Frontal cortex (tissue), 4 donors: ENCODE results near the gene TRIM74. TPM values are rescaled to one million over a fixed set of nuclear protein-coding genes. Genes with fewer than 3 reads are reported as not detected.
"Not testable (repeated sequence)": the region's sequence is repeated elsewhere in the genome, so short reads cannot be mapped to it uniquely, and the experiment has no call there.

Experiments
- DNase-seq, 2 donors: peaks; one replicate each; pipeline ENCODE4 v3.0.0; 2012; ENCODE audit warnings: low spot score in 2 of 2
- FAIRE-seq: peaks from 2 replicates; lab custom pipeline; 2012; peaks lifted over from hg19 to GRCh38; lab: Jason Lieb, UNC
- total RNA-seq: library from RNA; depleted of rRNA; stranded (reverse); fragments of >200 nt; gene quantifications from one replicate; pipeline ENCODE4 v1.2.3, GENCODE V29; 2014
- donor health status: control.
- donor health status: control.
- donor health status: control.

TRIM74 gene
- not detected for total RNA-seq

DNA sequence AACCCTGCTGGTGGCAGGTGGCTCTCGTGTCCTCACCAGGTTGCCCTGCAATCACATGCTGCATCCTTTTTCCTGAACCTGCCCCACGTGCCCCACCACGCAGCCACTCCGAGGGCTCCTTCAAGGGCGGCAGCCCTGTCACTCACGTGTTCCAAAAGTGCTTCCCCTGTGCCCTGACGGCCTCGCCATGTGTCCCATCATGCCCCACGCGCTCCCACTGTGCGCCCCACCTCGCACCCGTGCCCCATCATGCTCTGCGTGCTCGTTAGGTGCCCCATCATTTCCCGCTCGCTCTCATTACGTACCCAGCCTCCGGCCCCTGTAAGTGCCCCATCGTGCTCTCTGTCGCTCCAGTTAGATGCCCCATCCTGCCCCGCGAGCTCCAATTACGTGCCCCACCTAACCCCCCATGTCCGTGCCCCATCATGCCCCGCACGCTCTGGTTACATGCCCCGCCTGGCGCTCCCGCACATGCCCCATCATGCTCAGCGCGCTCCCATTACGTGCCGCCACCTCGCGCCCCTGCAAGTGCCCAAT is at the start of gene TRIM74:
Gene TRIM74 (minus strand): TSS at position 487 of the 537 bp plus-strand sequence. CDS start 3,309 bp downstream, outside the sequence.
- not testable (repeated sequence) for DNase-seq, FAIRE-seq

DNA sequence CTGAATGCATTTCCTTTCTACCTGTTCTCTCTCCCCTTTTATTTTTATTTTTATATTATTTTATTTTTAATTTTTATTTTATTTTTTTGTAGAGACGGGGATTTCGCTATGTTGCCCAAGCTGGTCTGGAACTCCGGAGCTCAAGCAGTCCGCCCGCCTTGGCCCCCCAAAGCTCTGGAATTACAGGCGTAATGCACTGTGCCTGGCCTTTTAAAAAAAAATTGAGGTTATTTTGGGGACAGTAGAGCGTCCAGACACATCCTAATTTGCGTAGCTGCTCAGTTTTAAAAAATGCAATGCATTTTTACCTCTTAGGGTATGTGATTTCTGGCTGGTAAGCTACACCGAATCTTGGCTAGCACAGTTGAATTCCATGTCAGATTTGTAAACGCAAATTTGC is 37.2 kb upstream of the TRIM74 start:
- DNase-seq, FAIRE-seq: not testable (repeated sequence)

DNA sequence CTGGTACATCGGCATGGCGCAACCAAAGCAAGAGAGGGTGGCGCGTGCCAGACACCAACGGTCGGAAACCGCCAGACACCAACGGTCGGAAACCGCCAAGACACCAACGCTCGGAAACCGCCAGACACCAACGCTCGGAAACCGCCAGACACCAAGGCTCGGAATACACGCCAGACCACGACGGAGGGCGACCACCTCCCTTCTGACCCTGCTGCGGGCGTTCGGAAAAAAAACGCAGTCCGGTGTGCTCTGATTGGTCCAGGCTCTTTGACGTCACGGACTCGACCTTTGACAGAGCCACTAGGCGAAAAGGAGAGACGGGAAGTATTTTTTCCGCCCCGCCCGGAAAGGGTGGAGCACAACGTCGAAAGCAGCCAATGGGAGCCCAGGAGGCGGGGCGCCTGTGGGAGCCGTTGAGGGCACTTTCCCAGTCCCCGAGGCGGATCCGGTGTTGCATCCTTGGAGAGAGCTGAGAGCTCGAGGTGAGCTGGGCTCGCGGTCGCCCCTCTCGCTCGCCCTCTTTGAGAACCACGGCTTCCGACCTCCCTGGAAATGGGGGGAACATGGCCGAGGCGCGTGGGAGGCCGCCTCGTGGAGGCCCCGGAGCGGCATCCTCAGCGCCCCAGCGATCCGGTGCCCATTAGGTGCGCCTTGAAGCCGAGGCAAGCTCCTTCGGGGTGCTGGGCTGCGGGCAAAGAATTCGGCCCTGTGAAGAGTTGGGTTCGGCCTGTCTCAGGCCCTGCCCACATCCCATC is 36.6 kb upstream of the TRIM74 start:
- peak; percentile 94 for FAIRE-seq

DNA sequence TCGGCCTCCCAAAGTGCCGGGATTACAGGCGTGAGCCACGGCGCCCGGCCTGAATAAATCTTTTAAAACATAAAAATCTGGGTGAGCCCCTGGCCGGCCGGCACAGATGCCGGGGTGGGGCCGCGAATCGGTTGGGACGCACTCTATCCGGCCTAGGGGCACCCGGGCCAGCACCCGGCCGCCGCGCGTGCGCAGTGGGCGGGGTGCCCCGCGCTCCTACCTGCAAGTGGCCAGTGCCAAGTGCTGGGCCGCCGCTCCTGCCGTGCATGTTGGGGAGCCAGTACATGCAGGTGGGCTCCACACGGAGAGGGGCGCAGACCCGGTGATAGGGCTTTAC is 36.1 kb upstream of the TRIM74 start:
- not testable (repeated sequence) for DNase-seq, FAIRE-seq

More for the DNA sequence above, 36.6 kb upstream of the TRIM74 start:
- not testable (repeated sequence) for DNase-seq

DNA sequence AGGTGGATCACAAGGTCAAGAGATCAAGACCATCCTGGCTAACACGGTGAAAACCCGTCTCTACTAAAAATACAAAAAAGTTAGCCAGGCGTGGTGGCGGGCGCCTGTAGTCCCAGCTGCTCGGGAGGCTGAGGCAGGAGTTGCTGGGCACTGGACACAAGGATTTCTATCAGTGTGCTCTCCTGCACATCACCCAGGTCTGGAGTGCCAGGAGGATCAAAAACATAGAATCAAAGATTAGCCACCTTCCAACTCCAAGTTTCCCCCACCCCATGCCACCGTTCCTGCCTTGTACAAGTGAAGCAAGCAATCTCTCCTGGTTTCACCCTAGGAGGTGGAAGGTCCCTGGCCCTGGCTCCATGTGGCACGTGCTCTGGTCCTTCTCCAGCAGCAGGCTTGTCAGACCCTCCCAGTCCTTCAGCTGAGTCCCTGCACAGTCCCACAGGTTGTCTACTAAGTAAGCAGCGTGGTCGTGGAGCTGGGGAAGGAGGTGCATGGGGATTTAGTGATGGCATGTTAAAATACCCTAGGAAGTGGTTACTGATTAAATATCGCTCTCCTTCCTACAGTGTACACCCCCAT is 28.7 kb upstream of the TRIM74 start:
- not testable (repeated sequence) for DNase-seq, FAIRE-seq

DNA sequence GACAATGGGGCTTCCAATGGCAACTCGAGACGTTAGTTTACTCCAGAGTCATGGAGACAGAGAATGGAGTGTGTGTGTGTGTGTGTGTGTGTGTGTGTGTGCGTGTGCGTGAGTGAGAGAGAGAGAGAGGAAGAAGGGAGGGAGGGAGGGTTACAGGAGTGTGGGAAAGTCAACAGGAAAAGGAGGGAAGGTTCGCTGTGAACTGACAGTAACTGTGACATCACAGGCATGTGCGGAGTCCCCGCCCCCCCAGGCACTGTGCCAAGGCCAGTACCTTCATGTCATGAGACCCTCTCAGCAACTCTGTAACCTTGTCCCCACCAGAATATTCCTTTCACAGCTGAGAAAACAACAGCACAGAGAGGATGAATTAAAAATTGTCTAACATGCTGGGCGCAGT is 28.2 kb upstream of the TRIM74 start:
- not testable (repeated sequence) for FAIRE-seq, DNase-seq

DNA sequence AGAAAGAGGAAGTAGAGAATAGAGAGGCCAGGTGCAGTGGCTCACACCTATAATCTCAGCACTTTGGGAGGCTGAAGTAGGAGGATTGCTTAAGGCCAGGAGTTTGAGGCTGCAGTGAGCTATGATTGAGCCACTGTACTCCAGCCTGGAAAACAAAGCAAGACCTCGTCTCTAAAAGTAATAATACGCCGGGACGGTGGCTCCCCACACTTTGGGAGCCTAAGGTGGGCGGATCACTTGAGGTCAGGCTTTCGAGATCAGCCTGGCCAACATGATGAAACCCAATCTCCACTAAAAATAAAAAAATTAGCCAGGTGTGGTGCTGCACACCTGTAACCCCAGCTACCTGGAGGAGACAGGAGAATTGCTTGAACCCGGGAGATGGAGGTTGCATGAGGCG is 26.2 kb upstream of the TRIM74 start:
- not testable (repeated sequence) for FAIRE-seq, DNase-seq

DNA sequence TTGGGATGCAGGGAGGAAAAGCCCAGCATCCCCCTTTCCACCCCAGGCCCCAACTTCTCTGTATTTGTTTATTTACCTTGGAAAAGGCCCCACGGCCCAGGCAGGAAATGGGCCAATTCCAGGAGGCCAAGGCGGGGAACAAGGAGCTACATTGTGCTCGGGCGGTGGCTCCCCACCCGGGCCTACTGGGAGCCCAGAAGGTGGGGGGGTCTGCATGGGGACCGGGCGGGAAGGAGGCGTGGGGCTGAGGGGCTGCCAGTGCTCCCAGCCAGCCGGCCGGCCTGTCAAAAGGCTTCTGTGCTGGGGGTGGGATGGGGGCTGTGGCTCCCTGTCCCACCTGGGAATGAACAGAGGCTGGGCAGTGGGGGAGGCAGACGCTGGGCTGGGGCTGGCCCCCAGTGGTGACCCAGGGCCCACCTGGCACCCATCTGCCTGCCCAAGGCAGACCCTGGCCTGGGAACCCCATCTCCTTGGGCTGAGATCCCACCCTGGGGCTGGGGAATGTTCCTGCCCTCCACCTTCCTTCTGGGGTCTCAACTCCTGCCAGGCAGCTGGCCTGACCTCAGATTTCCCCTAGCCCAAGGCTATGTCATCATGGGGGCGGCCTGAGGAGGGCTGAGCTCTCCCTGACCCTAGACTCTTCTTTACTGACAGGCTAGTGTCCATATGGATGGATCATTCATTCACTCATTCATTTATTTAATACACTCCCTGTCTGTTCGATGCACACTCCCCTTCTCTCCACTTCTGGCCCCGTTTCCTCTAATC is 21.1 kb upstream of the TRIM74 start:
- DNase-seq, FAIRE-seq: not testable (repeated sequence)

DNA sequence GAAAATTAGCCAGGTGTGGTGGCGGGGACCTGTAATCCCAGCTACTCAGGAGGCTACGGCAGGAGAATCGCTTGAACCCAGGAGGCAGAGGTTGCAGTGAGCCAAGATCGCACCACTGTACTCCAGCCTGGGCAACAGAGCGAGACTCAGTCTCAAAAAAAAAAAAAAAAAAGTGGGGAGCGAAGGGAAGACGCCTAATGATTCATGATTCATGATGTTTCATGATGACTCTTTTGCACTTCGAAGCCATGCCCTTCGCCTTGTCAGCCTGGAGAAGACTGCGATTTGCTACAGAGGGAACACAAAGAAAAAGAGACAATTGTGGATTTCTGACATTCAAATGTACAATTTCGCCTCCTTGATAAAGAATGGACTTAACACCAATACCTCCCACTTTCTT is 12.8 kb upstream of the TRIM74 start:
- FAIRE-seq, DNase-seq: not testable (repeated sequence)

DNA sequence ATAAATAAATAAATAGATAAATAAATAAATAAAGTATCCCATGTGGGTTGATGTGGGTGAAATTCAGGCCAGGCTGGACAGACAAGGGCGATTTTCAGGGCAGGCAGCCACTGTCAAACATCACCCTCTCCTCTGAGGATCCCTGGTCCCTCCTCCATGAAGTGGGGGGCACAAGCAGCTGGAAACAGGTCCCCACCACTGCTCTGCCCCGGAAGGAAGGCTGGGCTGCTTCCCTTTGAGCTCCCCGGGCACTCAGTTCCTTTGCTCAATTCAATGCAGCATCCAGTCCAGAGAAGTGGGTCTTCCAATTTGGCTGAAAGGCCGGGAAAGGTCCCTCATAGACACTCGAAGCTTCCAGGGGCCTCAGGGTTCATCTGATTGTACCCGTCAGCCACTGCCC is 11.1 kb upstream of the TRIM74 start:
- DNase-seq, FAIRE-seq: not testable (repeated sequence)

DNA sequence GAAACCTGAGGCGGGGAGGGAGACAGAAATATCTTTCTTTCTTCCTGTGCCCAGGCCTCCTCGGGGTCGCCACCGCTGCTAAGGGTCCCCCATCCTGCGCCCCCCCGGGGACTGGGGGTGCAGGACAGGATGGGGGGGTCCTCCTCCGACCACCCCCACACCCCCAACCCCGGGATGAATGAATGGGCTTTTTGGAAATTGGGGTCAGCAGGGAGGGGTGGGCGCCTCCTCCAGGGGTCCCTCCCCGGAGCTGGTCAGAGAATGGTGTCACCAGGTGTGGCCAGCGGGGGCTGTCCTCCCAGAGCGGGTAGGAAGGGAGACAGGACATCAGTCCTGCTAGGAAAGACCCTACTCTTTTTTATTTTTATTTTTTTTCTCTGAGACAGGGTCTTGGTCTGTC is 7.2 kb upstream of the TRIM74 start:
- not testable (repeated sequence) for FAIRE-seq, DNase-seq

DNA sequence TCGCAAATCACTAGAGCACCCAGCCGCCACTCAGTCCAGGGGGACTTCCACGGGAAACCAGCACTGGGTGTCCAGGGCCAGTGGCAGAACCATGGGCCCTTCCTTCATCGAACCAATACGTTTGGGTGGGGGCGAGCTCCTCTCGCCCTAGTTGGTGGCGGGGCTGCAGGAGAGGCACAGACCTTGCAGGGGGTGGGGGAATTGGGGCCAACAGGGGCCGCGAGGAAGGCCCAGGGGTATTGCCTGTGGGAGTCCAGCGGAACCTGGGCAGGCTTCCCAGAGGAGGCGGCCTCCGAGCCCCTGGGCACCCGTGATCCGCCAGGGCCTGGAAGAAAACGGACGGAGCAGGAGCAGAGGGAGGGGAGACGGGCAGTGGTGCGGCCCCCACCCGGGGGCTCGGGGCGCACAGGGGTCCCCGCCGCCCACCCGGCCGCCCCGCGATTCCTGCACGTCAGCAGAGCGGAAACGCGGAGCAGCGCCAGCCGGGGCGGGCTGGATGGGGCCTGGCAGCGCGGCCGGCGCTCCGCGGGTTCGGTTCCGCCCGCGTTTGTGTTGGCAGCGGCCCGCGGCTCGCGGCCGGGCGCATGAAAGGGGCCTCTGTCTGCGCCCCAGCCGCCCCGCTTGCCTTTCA is 6.5 kb upstream of the TRIM74 start:
- not testable (repeated sequence) for FAIRE-seq, DNase-seq

DNA sequence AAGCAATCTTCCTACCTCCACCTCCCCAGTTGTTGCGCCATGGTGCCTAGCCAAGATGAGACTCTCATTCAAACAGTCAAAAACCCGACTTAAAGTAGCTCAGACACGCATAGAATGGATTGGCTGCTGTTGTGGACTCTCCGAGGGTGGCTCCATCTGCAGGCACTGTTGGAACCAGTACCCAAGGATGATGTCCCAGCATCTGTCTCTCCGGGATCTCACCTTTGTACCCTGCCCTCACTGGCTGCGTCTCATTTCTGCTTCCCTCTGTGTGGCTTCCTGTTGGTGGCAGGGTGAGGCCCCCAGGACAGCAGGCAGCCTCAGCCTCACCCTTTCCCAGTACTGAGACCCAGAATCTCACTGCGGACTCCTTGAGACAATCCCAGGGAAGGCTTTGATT is 5.5 kb upstream of the TRIM74 start:
- not testable (repeated sequence) for DNase-seq, FAIRE-seq

DNA sequence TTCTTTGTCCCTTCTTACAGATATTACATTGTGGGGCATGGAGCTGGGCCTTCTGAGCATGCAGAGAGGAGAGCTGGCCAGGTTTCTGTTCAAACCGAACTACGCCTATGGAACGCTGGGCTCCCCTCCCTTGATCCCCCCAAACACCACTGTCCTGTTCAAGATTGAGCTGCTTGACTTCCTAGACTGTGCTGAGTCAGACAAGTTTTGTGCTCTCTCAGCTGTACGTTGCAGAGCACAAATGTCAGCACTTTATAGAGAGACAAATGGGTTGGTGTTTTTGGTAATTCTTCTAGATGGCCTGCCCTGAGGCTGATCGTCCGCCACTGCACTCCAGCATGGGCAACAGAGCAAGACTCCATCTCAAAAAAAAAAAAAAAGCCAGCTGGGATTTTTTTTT is 2.2 kb upstream of the TRIM74 start:
- not testable (repeated sequence) for FAIRE-seq, DNase-seq

DNA sequence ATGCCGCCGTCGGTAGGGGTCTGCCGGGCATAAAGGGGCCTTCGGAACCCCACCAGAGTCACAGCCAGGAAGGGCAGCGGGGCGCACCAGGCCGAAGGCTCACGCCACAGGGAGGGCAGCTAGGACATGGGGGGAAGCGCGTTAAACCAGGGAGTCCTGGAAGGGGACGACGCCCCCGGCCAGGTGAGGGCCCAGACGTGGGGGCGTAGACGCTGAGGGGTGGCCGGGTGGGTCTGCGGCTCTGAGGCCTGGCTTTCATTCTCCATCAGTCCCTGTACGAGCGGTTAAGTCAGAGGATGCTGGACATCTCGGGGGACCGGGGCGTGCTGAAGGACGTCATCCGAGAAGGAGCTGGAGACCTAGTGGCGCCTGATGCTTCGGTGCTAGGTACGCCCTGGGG is 422 bp upstream of the TRIM74 start:
- not testable (repeated sequence) for DNase-seq, FAIRE-seq

DNA sequence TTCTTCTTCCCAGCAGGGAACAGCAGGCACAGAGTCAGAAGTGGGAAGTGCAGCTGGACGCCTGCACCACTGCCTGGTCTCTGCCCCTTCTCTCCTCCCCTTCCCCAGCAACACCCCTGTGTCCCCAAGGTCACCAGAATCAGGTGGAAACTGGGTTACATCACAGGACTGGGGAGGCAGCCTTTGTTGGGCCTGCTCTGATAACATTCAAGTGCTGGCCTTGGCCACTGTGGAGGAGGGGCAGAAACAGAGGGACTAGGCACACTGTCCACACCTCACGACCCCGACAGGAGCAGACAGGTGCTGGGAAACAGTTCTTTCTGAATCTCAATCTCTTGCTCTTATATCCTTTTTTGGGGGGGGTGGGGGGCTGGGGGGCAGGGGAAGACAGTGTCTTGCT is 2.4 kb downstream of the TRIM74 start:
- FAIRE-seq, DNase-seq: not testable (repeated sequence)

DNA sequence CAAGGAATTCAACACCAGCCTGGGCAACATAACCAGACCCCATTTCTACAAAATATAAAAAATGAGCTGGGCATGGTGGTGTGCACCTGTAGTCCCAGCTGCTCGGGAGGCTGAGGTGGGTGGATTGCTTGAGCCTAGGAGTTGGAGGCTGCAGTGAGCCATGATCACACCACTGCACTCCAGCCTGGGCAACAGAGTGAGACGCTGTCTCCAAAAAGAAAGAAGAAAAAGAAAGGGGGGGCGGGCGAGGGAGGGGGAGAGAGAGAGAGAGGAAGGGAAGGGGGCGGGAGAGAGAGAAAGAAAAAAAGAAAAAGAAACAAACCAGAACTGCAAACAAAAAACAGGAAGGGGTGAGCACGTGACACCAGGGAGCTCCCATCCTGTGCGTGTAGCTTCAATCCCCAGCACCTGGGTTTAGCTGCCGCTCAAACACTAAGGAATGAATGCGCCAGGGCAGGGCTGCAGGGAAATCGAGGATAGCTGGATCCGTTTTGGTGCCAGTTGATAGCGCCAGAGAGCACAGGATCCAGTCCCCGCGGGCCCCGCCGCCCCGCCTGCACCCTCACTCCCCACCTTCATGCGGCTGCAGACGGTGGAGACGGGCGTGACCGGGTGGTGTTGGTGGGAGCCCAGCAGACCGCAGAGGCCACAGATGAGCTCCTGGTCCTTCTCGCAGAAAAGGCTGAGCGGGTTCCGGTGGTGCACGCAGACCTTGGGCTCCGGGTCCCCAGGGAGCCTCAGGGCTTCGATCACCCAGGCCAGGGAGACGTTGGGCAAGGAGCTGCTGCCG is 3.9 kb downstream of the TRIM74 start:
- not testable (repeated sequence) for DNase-seq, FAIRE-seq

DNA sequence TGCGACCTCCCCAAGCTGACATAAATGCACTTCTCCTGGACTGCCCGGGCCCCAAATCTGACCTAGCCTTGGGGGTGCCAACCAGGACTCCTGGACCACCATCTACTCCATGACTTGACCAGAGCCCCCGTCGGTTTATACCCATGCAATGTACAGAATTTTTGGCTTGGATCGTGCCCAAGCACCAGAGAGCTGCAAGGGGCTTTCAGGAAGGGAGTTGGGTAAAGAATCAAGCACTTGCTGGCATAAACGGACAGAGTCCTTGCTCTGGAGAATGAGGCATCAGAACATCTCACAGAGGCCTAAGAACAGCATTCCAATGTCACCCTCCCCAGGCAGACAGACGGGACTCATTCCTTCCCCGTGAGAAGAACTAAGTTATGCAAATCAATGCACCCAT is 6.2 kb downstream of the TRIM74 start:
- DNase-seq, FAIRE-seq: not testable (repeated sequence)

DNA sequence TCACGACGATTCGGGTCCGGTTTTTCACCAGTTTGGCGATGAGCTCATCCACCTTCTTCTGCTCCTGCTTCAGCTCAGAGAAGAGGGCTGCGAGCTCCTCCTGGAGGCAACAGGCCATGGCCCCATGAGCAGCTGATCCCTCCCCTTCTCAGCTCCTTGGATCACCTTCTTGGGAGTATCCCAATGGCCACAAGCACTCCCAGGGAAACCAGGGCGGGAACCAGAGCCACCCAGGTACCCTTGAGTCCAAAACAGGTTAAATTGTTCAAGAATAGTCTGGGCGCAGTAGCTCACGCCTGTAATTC is 8.0 kb downstream of the TRIM74 start:
- not testable (repeated sequence) for DNase-seq

More for the DNA sequence above, 8.0 kb downstream of the TRIM74 start:
- FAIRE-seq = not testable (repeated sequence)
